A204.1 (cell line): ENCODE measurements around the gene REG1B.
A peak's percentile ranks its signal among the peaks of the same experiment; 100 is the strongest.
"Not testable (repeated sequence)": the region's sequence is repeated elsewhere in the genome, so short reads cannot be mapped to it uniquely, and the experiment has no call there.

Experiments
- FAIRE-seq: peaks from 2 replicates; lab custom pipeline; 2012; peaks lifted over from hg19 to GRCh38; lab: Jason Lieb, UNC

The REG1B gene

DNA sequence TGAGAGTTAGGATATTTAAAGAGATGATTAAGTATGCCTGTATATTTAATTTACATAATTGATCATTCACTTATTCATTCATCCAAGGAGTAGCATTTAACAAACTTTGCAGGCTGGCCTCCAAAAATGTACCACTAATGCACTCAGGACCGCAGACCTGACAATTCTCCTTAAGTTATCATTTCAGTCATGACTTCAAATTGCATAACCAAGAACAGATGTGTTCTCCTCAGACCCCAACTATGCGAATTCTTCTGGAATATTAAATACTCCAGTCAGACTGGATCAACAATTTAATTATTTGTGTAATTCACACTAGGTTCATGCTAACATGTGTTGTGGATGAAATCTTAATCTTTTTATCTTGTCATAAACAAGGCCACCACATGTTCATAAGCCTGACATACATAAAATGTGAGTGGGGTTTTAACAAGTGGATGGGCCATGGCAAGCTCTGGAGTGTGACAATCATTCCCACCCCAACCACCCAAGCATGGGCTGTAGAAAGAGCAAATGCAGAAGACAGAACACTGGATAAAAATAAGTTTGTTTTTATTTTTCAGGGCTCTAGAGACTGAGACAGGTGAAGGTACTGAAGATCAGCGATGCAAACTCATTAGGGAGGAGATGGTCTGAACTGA lies 3.2 kb downstream of the REG1B start:
- FAIRE-seq = no peak

DNA sequence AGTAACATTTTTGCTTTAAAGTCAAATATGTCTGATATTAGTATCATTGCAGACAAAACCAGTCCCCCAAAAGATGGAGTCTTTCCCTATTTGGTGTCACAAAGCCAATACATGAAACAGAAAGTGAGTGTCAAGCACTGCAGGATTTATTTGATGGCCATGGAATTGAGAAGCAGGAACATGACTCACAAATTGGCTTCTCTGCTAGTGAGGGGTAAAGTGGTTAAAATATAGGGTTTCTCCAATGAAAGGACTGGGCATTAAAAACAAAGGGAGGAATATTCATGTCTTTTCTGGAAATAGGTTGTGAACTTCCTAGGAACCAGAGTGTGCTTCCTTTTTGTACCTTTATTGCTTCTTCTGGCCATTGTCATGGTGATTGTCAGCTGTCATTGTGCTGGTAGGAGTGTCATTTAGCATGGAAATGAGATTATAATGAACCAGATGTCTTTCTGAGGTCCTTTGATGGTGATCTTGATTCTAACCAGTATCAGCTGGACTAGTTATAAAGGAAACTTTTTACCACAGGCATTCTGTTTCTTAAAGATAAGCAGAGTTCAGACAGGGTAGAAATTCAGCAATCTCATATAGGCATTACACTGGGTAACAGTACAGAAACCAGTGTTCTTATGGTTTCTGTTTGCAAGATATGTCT lies 4.1 kb downstream of the REG1B start:
- FAIRE-seq = no peak

- no peak for FAIRE-seq
These were observed 4.8 kb downstream of the REG1B start for GRCh38 chr2:79082987-79083386.

GRCh38 chr2:79071078-79071477 lies 16.7 kb downstream of the REG1B start:
- FAIRE-seq = no peak

DNA sequence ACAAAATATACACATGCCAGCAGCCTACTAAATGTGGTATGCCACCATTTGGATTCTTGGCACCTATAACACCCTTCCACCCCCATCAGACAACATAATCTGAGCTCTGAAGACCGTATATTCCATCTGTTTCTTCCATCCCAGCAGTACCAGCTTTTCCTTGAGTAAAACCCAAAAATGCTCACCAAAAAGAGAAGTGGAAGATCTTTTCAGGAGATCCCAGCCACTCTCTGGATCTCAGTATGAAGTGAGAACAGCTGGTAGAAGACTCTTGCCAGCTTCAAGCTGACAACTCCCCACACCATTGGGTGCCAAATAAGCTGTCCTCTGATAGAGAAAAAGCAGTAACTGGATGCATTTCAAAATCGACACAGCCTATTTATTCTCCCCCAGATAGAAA lies 22.6 kb downstream of the REG1B start:
- no peak for FAIRE-seq

- FAIRE-seq = not testable (repeated sequence)
These were observed 33.0 kb downstream of the REG1B start for GRCh38 chr2:79054769-79055168.

DNA sequence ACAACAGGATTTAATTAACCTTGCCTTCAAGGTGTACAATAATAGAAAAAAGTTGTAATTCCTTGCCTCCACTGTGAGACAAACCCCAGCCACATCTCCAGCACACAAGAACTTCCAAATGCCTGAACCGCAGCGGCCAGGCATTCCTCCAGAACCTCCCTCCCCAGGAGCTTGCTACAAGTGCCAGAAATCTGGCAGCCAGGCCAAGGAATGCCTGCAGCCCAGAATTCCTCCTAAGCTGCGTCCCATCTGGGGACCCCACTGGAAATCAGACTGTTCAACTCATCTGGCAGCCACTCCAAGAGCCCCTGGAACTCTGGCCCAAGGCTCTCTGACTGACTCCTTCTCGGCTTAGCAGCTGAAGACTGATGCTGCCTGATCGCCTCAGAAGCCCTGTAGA lies 34.3 kb downstream of the REG1B start:
- not testable (repeated sequence) for FAIRE-seq

DNA sequence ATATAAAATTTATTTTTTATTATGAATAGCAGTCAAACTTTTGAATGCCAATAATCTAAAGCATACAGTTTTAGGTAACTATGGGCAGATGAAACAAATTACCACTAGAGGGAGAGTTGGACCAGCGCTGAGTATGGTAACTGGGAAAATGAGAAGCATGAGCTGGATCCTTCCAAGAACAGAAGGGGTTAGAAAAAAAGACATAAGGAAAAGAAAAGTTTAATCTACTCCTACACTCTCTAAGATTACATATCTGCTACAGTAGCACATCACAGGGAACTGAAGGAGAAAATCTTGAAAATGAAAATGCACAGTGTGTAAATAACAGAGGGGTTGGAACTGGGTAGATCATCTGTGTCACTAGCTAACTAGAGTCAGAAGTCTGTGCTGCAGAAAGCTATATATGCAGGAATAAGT lies 46.8 kb downstream of the REG1B start:
- FAIRE-seq = peak; percentile 86

- FAIRE-seq = no peak
These were observed 47.8 kb downstream of the REG1B start for GRCh38 chr2:79039944-79040343.
